Liver (tissue), 9 donors: ENCODE data around the gene LDLRAD4. TPM values are rescaled to one million over a fixed set of nuclear protein-coding genes. Genes with fewer than 3 reads are reported as not detected.

Source experiments
- DNase-seq: peaks from one replicate; pipeline ENCODE4 v3.0.0-alpha.2; 2017; ENCODE audit warnings: low spot score
- H3K27ac ChIP-seq, 2 donors: one replicate each; pipeline ENCODE4 v1.7.0; 2013; ENCODE audit warnings: inconsistent platforms in 2 of 2, low read length in 2 of 2, control low read depth in 1 of 2, low read depth in 1 of 2, mild to moderate bottlenecking in 1 of 2
- H3K27me3 ChIP-seq, 4 donors: one replicate each; pipeline versions ENCODE4 v1.6.1 to v1.7.0; 2013; ENCODE audit warnings: low read length in 3 of 4, inconsistent platforms in 1 of 4, mild to moderate bottlenecking in 1 of 4, moderate library complexity in 1 of 4; ENCODE audit not compliant: control insufficient read depth in 4 of 4, insufficient read depth in 4 of 4
- H3K36me3 ChIP-seq, 4 donors: one replicate each; pipeline versions ENCODE4 v1.6.1 to v1.7.0; 2013; ENCODE audit warnings: low read length in 3 of 4, mild to moderate bottlenecking in 3 of 4, low read depth in 1 of 4, moderate library complexity in 1 of 4; ENCODE audit not compliant: control insufficient read depth in 4 of 4, insufficient read depth in 3 of 4
- H3K4me1 ChIP-seq, 4 donors: one replicate each; pipeline versions ENCODE4 v1.6.1 to v1.7.0; 2013; ENCODE audit warnings: low read length in 3 of 4, mild to moderate bottlenecking in 3 of 4, moderate library complexity in 1 of 4; ENCODE audit not compliant: control insufficient read depth in 4 of 4, insufficient read depth in 4 of 4
- H3K4me3 ChIP-seq, 3 donors: one replicate each; pipeline versions ENCODE4 v1.6.1 to v1.7.0; 2013; ENCODE audit warnings: low read length in 3 of 3, control low read depth in 1 of 3, low read depth in 1 of 3, mild to moderate bottlenecking in 1 of 3
- H3K9ac ChIP-seq, 2 donors: one replicate each; pipeline ENCODE4 v1.7.0; 2013; ENCODE audit warnings: low read length in 2 of 2, mild to moderate bottlenecking in 2 of 2, moderate library complexity in 2 of 2, control low read depth in 1 of 2, low read depth in 1 of 2
- H3K9me3 ChIP-seq, 4 donors: one replicate each; pipeline versions ENCODE4 v1.6.1 to v1.7.0; 2013; ENCODE audit warnings: low read length in 3 of 4; ENCODE audit not compliant: control insufficient read depth in 4 of 4
- EGR1 ChIP-seq, 2 donors: IDR thresholded peaks; 2 replicates each; pipeline ENCODE4 v1.6.1; 2016 to 2018; ENCODE audit warnings: antibody characterized with exemption in 2 of 2, low read depth in 2 of 2
- FOXA1 ChIP-seq: IDR thresholded peaks from 2 replicates; pipeline ENCODE4 v1.6.1; 2016; ENCODE audit warnings: antibody characterized with exemption
- GABPA ChIP-seq, 2 donors: IDR thresholded peaks in 1 of 2; conservative IDR thresholded peaks in 1 of 2; 2 replicates each; pipeline ENCODE4 v1.6.1; 2016; ENCODE audit warnings: antibody characterized with exemption in 2 of 2, mild to moderate bottlenecking in 1 of 2, moderate library complexity in 1 of 2
- HNF4A ChIP-seq, 2 donors: conservative IDR thresholded peaks; 2 replicates each; pipeline ENCODE4 v1.6.1; 2016; ENCODE audit warnings: antibody characterized with exemption in 2 of 2, mild to moderate bottlenecking in 2 of 2
- JUND ChIP-seq, 2 donors: IDR thresholded peaks; 2 replicates each; pipeline ENCODE4 v1.6.1; 2016; ENCODE audit warnings: antibody characterized with exemption in 2 of 2
- NR2F2 ChIP-seq: IDR thresholded peaks from 2 replicates; pipeline ENCODE4 v1.6.1; 2016; ENCODE audit warnings: antibody characterized with exemption
- RAD21 ChIP-seq, 2 donors: IDR thresholded peaks; 2 replicates each; pipeline ENCODE4 v1.6.1; 2016; ENCODE audit warnings: antibody characterized with exemption in 2 of 2, mild to moderate bottlenecking in 2 of 2
- RXRA ChIP-seq, 2 donors: IDR thresholded peaks; 2 replicates each; pipeline ENCODE4 v1.6.1; 2017 to 2018; ENCODE audit warnings: antibody characterized with exemption in 2 of 2, mild to moderate bottlenecking in 1 of 2
- SP1 ChIP-seq: IDR thresholded peaks from 2 replicates; pipeline ENCODE4 v1.6.1; 2018; ENCODE audit warnings: antibody characterized with exemption, mild to moderate bottlenecking
- TAF1 ChIP-seq: conservative IDR thresholded peaks from 2 replicates; pipeline ENCODE4 v1.6.1; 2016; ENCODE audit warnings: antibody characterized with exemption, mild to moderate bottlenecking
- WGBS: extraction: QIAGEN DNeasy Blood & Tissue Kit; methylation state at CpG from one replicate; pipeline ENCODE4 v1.1.7; 2013; 5-methylcytosine and 5-hydroxymethylcytosine counted together
- polyA plus RNA-seq, 2 donors: library from polyadenylated mRNA; stranded (reverse) in 1 of 2; unstranded in 1 of 2; fragments of 200-250 nt in 1 of 2; fragments of >200 nt in 1 of 2; fragmentation: Nextera tagmentation in 1 of 2; extraction: Ambion mirVana in 1 of 2; gene quantifications; one replicate each; pipeline versions ENCODE4 v1.2.1 to v1.2.3, GENCODE V29; 2013 to 2015
- total RNA-seq, 2 donors: library from RNA; depleted of rRNA; stranded (reverse); fragments of >200 nt; gene quantifications; one replicate each; pipeline ENCODE4 v1.2.3, GENCODE V29; 2014
- TF ChIP-seq, protein P1 (sequence below): IDR thresholded peaks from 2 replicates; pipeline ENCODE4 v1.6.1; 2016; ENCODE audit warnings: antibody characterized with exemption
- TF ChIP-seq, protein P2 (sequence below): fragments of 150-350 bp; IDR thresholded peaks from 2 replicates; pipeline ENCODE4 v1.5.1; 2017; ENCODE audit warnings: improper control_type of control experiment, low read depth, low read length; ENCODE audit not compliant: missing input control
- TF ChIP-seq, protein P3 (sequence below): IDR thresholded peaks from 2 replicates; pipeline ENCODE4 v1.6.1; 2016; ENCODE audit warnings: antibody characterized with exemption
- TF ChIP-seq, protein P4 (sequence below): IDR thresholded peaks from 2 replicates; pipeline ENCODE4 v1.6.1; 2016; ENCODE audit warnings: antibody characterized with exemption
- donor health status: healthy.
- donor health status: healthy.
- donor health status: healthy.
- donor health status: healthy.
- donor health status: healthy.

LDLRAD4 gene
- total and polyA plus RNA-seq, 4 donors: 4.8 to 41.7 (median 12.7) TPM

DNA sequence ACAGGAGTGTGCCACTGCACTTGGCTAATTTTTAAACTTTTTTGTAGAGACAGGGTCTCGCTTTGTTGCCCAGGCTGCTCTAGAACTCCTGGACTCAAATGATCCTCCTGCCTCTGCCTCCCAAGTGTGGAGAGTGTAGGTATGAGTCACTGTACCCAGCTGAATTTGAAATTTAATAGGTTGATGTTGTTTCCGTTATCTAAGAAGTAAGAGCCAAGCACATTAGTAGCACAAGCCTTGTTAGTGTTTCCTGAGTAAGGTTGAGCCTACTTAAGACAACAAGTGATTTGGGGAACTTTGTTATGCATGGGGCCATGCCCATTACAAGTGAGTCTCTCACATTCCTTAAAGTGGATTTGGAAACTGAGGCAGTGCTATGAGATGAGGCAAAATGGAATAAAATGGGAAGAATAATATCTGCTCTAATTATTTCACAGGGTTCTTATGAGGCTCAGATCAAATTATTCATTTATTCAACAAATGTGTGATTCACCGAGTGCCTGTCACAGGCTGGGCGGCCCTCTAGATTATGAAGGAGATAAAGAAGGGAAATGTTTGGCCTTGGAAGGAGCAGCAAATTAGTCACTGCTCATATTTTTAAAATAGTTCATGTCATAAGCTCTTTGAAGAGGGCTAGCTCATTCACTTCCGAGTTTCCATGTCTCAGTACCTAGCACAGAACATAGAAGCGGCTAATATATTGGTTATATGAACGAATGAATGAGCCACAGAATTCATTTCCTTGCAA lies 217.2 kb downstream of the LDLRAD4 start:
- Histone ChIP-seq H3K9ac (no peak overlapping the region), H3K27me3 (no peaks in the 10 kb centered on the region), H3K4me1 (peaks cover 9 to 37% (median 29%) of the 10 kb centered on the region in 4 donors), H3K9me3 (no peaks in the 10 kb centered on the region), H3K27ac (peak overlapping the region; percentile 66 to 76), H3K36me3 (no peaks in the 10 kb centered on the region), H3K4me3 (no peak overlapping the region)
- DNase-seq: no peak
- WGBS: 88% methylated on average over 7 of the region's 7 CpGs
- TF ChIP-seq, protein P1, sequence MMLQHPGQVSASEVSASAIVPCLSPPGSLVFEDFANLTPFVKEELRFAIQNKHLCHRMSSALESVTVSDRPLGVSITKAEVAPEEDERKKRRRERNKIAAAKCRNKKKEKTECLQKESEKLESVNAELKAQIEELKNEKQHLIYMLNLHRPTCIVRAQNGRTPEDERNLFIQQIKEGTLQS: no peak
- TF ChIP-seq RAD21 (IDR thresholded peaks at IDR 0.05): no peak
- no peak for TF ChIP-seq NR2F2
- no peak for TF ChIP-seq JUND (IDR thresholded peaks at IDR 0.05)
- no peak for TF ChIP-seq GABPA (IDR thresholded peaks at IDR 0.05 in 1 of 2, conservative IDR thresholded peaks at IDR 0.05 in 1 of 2)
- no peak for TF ChIP-seq RXRA (IDR thresholded peaks at IDR 0.05)
- TF ChIP-seq, protein P2, sequence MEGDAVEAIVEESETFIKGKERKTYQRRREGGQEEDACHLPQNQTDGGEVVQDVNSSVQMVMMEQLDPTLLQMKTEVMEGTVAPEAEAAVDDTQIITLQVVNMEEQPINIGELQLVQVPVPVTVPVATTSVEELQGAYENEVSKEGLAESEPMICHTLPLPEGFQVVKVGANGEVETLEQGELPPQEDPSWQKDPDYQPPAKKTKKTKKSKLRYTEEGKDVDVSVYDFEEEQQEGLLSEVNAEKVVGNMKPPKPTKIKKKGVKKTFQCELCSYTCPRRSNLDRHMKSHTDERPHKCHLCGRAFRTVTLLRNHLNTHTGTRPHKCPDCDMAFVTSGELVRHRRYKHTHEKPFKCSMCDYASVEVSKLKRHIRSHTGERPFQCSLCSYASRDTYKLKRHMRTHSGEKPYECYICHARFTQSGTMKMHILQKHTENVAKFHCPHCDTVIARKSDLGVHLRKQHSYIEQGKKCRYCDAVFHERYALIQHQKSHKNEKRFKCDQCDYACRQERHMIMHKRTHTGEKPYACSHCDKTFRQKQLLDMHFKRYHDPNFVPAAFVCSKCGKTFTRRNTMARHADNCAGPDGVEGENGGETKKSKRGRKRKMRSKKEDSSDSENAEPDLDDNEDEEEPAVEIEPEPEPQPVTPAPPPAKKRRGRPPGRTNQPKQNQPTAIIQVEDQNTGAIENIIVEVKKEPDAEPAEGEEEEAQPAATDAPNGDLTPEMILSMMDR: no peak
- TF ChIP-seq HNF4A (conservative IDR thresholded peaks at IDR 0.05): no peak
- no peak for TF ChIP-seq TAF1
- no peak for TF ChIP-seq FOXA1
- TF ChIP-seq SP1: no peak
- TF ChIP-seq EGR1 (IDR thresholded peaks at IDR 0.05; ENCODE audit: low read depth in 2 of 2): no peak

DNA sequence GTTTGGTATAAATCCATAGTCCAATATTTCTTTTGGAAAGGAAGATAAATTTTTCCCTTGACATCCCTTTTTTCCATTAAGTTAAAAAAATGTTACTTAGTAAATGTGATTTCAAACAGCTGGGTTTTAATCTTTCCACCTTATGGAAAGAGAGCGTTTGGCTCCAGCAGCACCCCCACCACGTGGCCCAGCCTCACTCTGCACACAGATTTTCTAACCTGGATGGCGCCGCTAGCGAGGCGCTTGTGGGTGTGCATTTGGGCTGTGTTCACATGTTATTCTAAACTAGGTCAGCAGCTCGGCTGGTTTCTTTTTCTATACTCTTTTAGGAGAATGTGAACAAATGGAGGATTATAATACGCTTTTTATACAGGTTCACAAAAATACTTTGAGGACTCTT lies 218.0 kb downstream of the LDLRAD4 start:
- Histone ChIP-seq H3K9me3 (no peaks in the 10 kb centered on the region), H3K36me3 (no peaks in the 10 kb centered on the region), H3K27ac (peak overlapping the region; percentile 66 to 76), H3K9ac (no peak overlapping the region), H3K27me3 (no peaks in the 10 kb centered on the region), H3K4me3 (no peak overlapping the region), H3K4me1 (peaks cover 9 to 37% (median 29%) of the 10 kb centered on the region in 4 donors)
- peak in 1 of 2 donors; percentile 7 for TF ChIP-seq RXRA (IDR thresholded peaks at IDR 0.05)
- no peak for TF ChIP-seq JUND (IDR thresholded peaks at IDR 0.05)
- no peak for TF ChIP-seq SP1
- DNase-seq: no peak
- 74% methylated on average over 8 of the region's 8 CpGs for WGBS

DNA sequence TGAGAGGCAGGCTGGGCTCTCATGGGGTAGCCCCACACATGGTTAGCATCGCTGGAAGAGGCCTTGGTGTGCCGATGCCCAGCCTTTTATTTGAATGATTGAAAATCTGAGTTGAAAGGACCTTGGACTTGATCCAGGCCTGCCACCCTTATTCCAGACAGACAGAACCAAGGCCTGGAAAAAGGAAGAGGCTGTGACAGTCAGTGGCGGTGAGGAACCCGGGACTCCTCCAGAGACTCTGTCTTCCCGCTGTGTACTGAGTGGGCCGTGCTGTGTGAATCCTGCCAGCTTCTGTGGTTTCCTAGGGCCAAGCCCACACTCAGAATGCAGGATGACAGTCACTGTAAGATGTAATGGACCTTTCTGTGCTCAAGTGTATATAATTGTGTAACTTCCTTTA lies 218.5 kb downstream of the LDLRAD4 start:
- no peaks in the 10 kb centered on the region for H3K27me3 ChIP-seq
- peaks cover 9 to 37% (median 29%) of the 10 kb centered on the region in 4 donors for H3K4me1 ChIP-seq
- no peaks in the 10 kb centered on the region for H3K36me3 ChIP-seq
- H3K9me3 ChIP-seq: no peaks in the 10 kb centered on the region
- H3K4me3 ChIP-seq: no peak overlapping the region
- TF ChIP-seq SP1 (no peak), GABPA (IDR thresholded peaks at IDR 0.05 in 1 of 2, conservative IDR thresholded peaks at IDR 0.05 in 1 of 2) (no peak), HNF4A (conservative IDR thresholded peaks at IDR 0.05) (no peak), JUND (IDR thresholded peaks at IDR 0.05) (no peak), RXRA (IDR thresholded peaks at IDR 0.05) (no peak), NR2F2 (no peak), TAF1 (no peak)
- TF ChIP-seq, protein P3, sequence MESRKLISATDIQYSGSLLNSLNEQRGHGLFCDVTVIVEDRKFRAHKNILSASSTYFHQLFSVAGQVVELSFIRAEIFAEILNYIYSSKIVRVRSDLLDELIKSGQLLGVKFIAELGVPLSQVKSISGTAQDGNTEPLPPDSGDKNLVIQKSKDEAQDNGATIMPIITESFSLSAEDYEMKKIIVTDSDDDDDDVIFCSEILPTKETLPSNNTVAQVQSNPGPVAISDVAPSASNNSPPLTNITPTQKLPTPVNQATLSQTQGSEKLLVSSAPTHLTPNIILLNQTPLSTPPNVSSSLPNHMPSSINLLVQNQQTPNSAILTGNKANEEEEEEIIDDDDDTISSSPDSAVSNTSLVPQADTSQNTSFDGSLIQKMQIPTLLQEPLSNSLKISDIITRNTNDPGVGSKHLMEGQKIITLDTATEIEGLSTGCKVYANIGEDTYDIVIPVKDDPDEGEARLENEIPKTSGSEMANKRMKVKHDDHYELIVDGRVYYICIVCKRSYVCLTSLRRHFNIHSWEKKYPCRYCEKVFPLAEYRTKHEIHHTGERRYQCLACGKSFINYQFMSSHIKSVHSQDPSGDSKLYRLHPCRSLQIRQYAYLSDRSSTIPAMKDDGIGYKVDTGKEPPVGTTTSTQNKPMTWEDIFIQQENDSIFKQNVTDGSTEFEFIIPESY: no peak
- TF ChIP-seq, protein P4, sequence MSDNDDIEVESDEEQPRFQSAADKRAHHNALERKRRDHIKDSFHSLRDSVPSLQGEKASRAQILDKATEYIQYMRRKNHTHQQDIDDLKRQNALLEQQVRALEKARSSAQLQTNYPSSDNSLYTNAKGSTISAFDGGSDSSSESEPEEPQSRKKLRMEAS: no peak
- no peak overlapping the region for H3K9ac ChIP-seq
- DNase-seq: no peak
- H3K27ac ChIP-seq: peak overlapping the region; percentile 66 to 76
- WGBS: 79% methylated on average over 6 of the region's 6 CpGs
